ENCODE measurements around the gene SLC35G6. TPM values are rescaled to one million over a fixed set of nuclear protein-coding genes. Genes with fewer than 3 reads are reported as not detected.

SLC35G6 gene
- total and polyA plus RNA-seq, 2 of the 13 experiments (the other 11 are each of a cell fraction or from before 2014, with no cell fraction given), result 0.07 TPM; not detected in 1

DNA sequence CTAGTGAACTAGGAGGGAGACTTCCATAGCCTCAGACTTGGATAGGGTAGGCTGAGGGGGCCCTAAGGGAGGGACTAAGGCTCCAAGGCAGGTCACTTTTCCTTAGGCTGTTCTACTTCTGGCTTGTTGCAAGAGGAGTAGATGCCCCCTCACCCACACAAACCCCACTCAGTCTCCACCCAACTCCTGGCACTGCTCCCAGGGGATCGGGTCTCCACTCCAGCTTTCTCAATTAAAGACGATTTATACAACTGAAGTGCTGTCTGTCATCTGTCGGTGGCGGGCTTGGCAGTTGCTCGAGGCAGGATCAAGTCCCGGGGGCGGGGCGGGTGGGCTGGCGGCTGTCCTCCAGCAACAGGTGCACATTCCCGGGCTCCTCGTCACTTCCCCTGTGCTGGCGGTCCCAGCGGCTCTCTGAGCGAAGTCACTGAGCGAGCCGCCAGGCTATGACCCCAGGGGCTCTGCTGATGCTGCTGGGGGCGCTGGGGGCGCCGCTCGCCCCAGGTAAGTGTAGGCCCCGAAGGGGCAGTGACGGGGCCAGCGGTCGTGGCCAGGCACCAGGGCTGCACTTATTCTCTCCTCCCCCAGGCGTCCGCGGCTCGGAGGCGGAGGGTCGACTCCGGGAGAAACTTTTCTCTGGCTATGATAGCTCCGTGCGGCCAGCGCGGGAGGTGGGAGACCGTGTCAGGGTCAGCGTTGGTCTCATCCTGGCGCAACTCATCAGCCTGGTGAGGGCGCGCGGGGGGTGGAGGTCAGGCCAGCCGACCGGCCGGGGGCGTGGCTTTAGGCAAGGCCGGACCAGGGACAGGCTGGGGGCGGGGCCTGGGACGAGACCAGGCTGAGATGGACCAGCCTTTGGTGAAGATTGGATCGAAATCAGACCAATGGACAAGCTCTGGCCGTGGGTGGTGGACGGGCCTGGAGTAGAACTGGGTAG lies 36.3 kb upstream of the SLC35G6 start, which contains the start of gene CHRNB1 (continued):
- TF ChIP-seq, protein P1, sequence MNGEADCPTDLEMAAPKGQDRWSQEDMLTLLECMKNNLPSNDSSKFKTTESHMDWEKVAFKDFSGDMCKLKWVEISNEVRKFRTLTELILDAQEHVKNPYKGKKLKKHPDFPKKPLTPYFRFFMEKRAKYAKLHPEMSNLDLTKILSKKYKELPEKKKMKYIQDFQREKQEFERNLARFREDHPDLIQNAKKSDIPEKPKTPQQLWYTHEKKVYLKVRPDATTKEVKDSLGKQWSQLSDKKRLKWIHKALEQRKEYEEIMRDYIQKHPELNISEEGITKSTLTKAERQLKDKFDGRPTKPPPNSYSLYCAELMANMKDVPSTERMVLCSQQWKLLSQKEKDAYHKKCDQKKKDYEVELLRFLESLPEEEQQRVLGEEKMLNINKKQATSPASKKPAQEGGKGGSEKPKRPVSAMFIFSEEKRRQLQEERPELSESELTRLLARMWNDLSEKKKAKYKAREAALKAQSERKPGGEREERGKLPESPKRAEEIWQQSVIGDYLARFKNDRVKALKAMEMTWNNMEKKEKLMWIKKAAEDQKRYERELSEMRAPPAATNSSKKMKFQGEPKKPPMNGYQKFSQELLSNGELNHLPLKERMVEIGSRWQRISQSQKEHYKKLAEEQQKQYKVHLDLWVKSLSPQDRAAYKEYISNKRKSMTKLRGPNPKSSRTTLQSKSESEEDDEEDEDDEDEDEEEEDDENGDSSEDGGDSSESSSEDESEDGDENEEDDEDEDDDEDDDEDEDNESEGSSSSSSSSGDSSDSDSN (CRISPR knock-in tag; IDR thresholded peaks at IDR 0.05), result peak; percentile 60
- TF ChIP-seq RARA (CRISPR knock-in tag; IDR thresholded peaks at IDR 0.05), result peak; percentile 51
- TF ChIP-seq SRSF1 (optimal IDR thresholded peaks at IDR 0.05; ENCODE audit: low read depth, low read length), result peak; percentile 52
- peak; percentile 57 for TF ChIP-seq KMT2A (CRISPR knock-in tag; IDR thresholded peaks at IDR 0.05)
- TF ChIP-seq NFE2 (CRISPR knock-in tag; IDR thresholded peaks at IDR 0.05), result no peak
- no peak for TF ChIP-seq ZNF382 (CRISPR knock-in tag; IDR thresholded peaks at IDR 0.05; ENCODE audit: borderline replicate concordance)
- no peak for TF ChIP-seq ZNF572 (CRISPR knock-in tag; IDR thresholded peaks at IDR 0.05)
- no peak for TF ChIP-seq HDAC2 (CRISPR knock-in tag; IDR thresholded peaks at IDR 0.05)
- no peak for TF ChIP-seq SMAD9 (CRISPR knock-in tag; IDR thresholded peaks at IDR 0.05)
- no peak for TF ChIP-seq ZNF121 (CRISPR knock-in tag; IDR thresholded peaks at IDR 0.05)
- TF ChIP-seq, protein P2, sequence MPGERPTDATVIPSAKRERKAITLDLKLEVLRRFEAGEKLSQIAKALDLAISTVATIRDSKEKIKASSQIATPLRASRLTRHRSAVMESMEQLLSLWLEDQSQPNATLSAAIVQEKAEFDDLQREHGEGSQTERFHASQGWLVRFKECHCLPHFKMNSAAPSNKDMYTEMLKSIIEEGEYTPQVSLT (CRISPR knock-in tag; IDR thresholded peaks at IDR 0.05; ENCODE audit: borderline replicate concordance, low read depth), result peak; percentile 48; the same call in 1 of the 2 replicates
- no peak for TF ChIP-seq HCFC1 (IDR thresholded peaks at IDR 0.05; ENCODE audit: low read depth, low read length)
- no peak; the same call in 1 of the 2 replicates for TF ChIP-seq ZNF230 (CRISPR knock-in tag; IDR thresholded peaks at IDR 0.05)
- peak; percentile 85 for TF ChIP-seq ZNF501 (CRISPR knock-in tag; IDR thresholded peaks at IDR 0.05)
- TF ChIP-seq, protein P3, sequence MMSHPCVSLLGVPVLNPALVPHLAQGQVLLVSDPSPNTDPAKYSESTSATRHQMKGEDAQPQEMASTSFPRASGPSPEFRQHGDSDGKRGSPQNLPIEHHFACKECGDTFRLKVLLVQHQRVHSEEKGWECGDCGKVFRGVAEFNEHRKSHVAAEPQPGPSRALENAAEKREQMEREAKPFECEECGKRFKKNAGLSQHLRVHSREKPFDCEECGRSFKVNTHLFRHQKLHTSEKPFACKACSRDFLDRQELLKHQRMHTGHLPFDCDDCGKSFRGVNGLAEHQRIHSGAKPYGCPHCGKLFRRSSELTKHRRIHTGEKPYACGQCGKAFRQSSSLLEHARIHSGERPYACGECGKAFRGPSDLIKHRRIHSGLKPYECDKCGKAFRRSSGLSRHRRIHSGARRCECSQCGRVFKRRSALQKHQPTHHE (CRISPR knock-in tag; IDR thresholded peaks at IDR 0.05; ENCODE audit: borderline replicate concordance), result no peak
- no peak for TF ChIP-seq TGIF2 (CRISPR knock-in tag; IDR thresholded peaks at IDR 0.05)
- no peak for TF ChIP-seq ZKSCAN5 (CRISPR knock-in tag; IDR thresholded peaks at IDR 0.05)
- no peak for TF ChIP-seq ZNF207 (IDR thresholded peaks at IDR 0.05; ENCODE audit: borderline replicate concordance)
- TF ChIP-seq PTBP1 (IDR thresholded peaks at IDR 0.05; ENCODE audit: low read depth, low read length, poor library complexity, severe bottlenecking), result no peak
- no peak for TF ChIP-seq ZNF282 (IDR thresholded peaks at IDR 0.05; ENCODE audit: partially characterized antibody)
- TF ChIP-seq ZBTB7B (CRISPR knock-in tag; IDR thresholded peaks at IDR 0.05), result peak; percentile 87; the same call in 1 of the 2 replicates
- TF ChIP-seq SALL1 (CRISPR knock-in tag; IDR thresholded peaks at IDR 0.05), result no peak; the same call in 1 of the 2 replicates
- peak; percentile 81 for TF ChIP-seq ZFY (CRISPR knock-in tag; IDR thresholded peaks at IDR 0.05)
- TF ChIP-seq ARID2 (CRISPR knock-in tag; IDR thresholded peaks at IDR 0.05; ENCODE audit: borderline replicate concordance), result no peak

Measured in HepG2 (cell line).